ENCODE measurements around the gene CASK.

Gene CASK

DNA sequence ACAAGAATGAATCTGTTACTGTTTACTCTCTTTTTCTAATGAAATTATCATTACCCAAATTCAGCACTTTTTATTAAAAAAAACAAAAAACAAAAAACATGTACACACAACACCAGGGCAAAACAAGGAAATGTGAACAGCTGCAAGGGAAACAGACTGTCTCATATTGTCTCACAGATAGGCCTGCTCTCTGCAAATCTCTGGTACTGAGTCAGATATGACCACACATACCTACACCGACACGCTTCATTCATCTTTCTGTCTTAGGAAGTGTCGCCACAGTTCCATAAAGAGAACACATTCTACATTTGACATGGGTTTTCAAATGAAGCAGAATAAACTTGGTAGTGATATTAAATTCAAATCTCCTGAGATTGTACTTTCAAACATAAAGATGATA lies 326.8 kb downstream of the CASK start (continued):
- TF ChIP-seq, protein P1, sequence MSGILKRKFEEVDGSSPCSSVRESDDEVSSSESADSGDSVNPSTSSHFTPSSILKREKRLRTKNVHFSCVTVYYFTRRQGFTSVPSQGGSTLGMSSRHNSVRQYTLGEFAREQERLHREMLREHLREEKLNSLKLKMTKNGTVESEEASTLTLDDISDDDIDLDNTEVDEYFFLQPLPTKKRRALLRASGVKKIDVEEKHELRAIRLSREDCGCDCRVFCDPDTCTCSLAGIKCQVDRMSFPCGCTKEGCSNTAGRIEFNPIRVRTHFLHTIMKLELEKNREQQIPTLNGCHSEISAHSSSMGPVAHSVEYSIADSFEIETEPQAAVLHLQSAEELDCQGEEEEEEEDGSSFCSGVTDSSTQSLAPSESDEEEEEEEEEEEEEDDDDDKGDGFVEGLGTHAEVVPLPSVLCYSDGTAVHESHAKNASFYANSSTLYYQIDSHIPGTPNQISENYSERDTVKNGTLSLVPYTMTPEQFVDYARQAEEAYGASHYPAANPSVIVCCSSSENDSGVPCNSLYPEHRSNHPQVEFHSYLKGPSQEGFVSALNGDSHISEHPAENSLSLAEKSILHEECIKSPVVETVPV (CRISPR knock-in tag; IDR thresholded peaks at IDR 0.05): no peak
- TF ChIP-seq ZNF8 (CRISPR knock-in tag; IDR thresholded peaks at IDR 0.05) (no peak), TOX (CRISPR knock-in tag; IDR thresholded peaks at IDR 0.05; ENCODE audit: borderline replicate concordance) (no peak), ZFP3 (CRISPR knock-in tag; IDR thresholded peaks at IDR 0.05) (no peak), ZC3H10 (CRISPR knock-in tag; IDR thresholded peaks at IDR 0.05) (no peak), ZFP30 (CRISPR knock-in tag; IDR thresholded peaks at IDR 0.05) (no peak)

DNA sequence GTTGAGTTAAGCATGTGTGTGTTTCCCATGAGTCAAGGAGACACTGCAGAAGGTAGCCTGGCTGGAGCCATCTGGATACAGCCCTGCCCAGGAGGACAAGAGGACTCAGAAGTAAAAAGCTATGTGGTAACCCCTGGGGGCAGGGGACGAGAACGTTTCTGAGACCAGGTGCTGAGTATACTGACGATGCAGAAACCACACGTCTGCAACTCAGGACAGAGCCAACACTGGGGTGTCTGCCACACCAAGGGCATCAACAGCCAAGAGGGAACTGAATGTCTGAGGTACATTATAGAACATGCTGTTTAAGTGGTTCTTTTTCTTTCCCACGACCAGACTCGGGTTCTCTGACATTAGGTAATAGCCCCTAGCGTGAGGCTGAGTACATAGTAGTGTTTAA lies 328.7 kb downstream of the CASK start:
- TF ChIP-seq, protein P2, sequence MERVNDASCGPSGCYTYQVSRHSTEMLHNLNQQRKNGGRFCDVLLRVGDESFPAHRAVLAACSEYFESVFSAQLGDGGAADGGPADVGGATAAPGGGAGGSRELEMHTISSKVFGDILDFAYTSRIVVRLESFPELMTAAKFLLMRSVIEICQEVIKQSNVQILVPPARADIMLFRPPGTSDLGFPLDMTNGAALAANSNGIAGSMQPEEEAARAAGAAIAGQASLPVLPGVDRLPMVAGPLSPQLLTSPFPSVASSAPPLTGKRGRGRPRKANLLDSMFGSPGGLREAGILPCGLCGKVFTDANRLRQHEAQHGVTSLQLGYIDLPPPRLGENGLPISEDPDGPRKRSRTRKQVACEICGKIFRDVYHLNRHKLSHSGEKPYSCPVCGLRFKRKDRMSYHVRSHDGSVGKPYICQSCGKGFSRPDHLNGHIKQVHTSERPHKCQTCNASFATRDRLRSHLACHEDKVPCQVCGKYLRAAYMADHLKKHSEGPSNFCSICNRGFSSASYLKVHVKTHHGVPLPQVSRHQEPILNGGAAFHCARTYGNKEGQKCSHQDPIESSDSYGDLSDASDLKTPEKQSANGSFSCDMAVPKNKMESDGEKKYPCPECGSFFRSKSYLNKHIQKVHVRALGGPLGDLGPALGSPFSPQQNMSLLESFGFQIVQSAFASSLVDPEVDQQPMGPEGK (CRISPR knock-in tag; IDR thresholded peaks at IDR 0.05; ENCODE audit: borderline replicate concordance): no peak
- no peak for TF ChIP-seq ZFP3 (CRISPR knock-in tag; IDR thresholded peaks at IDR 0.05)
- no peak for TF ChIP-seq ARNTL (CRISPR knock-in tag; IDR thresholded peaks at IDR 0.05; ENCODE audit: borderline replicate concordance, low read depth)
- TF ChIP-seq ZC3H10 (CRISPR knock-in tag; IDR thresholded peaks at IDR 0.05): no peak
- no peak for TF ChIP-seq ZFP30 (CRISPR knock-in tag; IDR thresholded peaks at IDR 0.05)
- TF ChIP-seq ZNF70 (CRISPR knock-in tag; IDR thresholded peaks at IDR 0.05): no peak
- TF ChIP-seq, protein P1 (CRISPR knock-in tag; IDR thresholded peaks at IDR 0.05): no peak
- no peak for TF ChIP-seq SNAI2 (CRISPR knock-in tag; IDR thresholded peaks at IDR 0.05)
- TF ChIP-seq ESRRG (CRISPR knock-in tag; IDR thresholded peaks at IDR 0.05): no peak
- no peak for ATAC-seq

DNA sequence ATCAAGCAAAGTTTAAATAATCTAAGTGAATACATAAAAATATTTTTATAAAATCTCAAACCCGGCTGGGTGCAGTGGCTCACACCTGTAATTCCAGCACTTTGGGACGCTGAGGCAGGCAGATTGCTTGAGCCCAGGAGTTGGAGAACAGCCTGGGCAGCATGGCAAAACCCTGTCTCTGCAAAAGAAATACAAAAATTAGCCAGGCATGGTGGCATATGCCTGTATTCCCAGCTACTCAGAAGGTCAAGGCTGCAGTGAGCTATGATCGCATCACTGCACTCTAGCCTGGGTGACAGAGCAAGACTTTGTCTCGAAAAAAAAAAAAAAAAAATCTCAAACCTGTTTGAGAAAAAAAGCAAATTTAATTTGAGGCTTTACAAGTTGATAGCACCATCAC lies 331.4 kb downstream of the CASK start:
- TF ChIP-seq RARB (CRISPR knock-in tag; IDR thresholded peaks at IDR 0.05) (no peak), BACH2 (CRISPR knock-in tag; IDR thresholded peaks at IDR 0.05; ENCODE audit: borderline replicate concordance) (no peak), ISL1 (CRISPR knock-in tag; IDR thresholded peaks at IDR 0.05) (no peak), CREB5 (CRISPR knock-in tag; IDR thresholded peaks at IDR 0.05; ENCODE audit: low read depth) (no peak), GLIS3 (CRISPR knock-in tag; IDR thresholded peaks at IDR 0.05) (no peak), ZNF565 (CRISPR knock-in tag; conservative IDR thresholded peaks at IDR 0.05; ENCODE audit: low read depth) (no peak), ZNF8 (CRISPR knock-in tag; IDR thresholded peaks at IDR 0.05) (no peak), OSR1 (CRISPR knock-in tag; IDR thresholded peaks at IDR 0.05) (no peak), SNAI2 (CRISPR knock-in tag; IDR thresholded peaks at IDR 0.05) (no peak), ARNTL (CRISPR knock-in tag; IDR thresholded peaks at IDR 0.05; ENCODE audit: borderline replicate concordance, low read depth) (no peak), TSHZ2 (CRISPR knock-in tag; IDR thresholded peaks at IDR 0.05) (no peak), TOX (CRISPR knock-in tag; IDR thresholded peaks at IDR 0.05; ENCODE audit: borderline replicate concordance) (no peak), ZFP30 (CRISPR knock-in tag; IDR thresholded peaks at IDR 0.05) (no peak), ZNF70 (CRISPR knock-in tag; IDR thresholded peaks at IDR 0.05) (no peak), ESRRG (CRISPR knock-in tag; IDR thresholded peaks at IDR 0.05) (no peak)
- TF ChIP-seq, protein P1 (CRISPR knock-in tag; IDR thresholded peaks at IDR 0.05): no peak
- TF ChIP-seq, protein P2 (CRISPR knock-in tag; IDR thresholded peaks at IDR 0.05; ENCODE audit: borderline replicate concordance): no peak
- no peak for ATAC-seq

Measured in SK-N-SH treated with all-trans-retinoic acid at 6 μM for 48 hours (cell line).